Stimulated activated CD8-positive, alpha-beta memory T cell treated with anti-CD3 and anti-CD28 coated beads, Interleukin-4, amount 100 ng/mL, for 48 hours (primary cell): ENCODE results near the gene CD81.
A peak's percentile ranks its signal among the peaks of the same experiment; 100 is the strongest.

Experiments
- DNase-seq: peaks from one replicate; pipeline ENCODE4 v3.0.0-alpha.2; 2020

The CD81 gene

DNA sequence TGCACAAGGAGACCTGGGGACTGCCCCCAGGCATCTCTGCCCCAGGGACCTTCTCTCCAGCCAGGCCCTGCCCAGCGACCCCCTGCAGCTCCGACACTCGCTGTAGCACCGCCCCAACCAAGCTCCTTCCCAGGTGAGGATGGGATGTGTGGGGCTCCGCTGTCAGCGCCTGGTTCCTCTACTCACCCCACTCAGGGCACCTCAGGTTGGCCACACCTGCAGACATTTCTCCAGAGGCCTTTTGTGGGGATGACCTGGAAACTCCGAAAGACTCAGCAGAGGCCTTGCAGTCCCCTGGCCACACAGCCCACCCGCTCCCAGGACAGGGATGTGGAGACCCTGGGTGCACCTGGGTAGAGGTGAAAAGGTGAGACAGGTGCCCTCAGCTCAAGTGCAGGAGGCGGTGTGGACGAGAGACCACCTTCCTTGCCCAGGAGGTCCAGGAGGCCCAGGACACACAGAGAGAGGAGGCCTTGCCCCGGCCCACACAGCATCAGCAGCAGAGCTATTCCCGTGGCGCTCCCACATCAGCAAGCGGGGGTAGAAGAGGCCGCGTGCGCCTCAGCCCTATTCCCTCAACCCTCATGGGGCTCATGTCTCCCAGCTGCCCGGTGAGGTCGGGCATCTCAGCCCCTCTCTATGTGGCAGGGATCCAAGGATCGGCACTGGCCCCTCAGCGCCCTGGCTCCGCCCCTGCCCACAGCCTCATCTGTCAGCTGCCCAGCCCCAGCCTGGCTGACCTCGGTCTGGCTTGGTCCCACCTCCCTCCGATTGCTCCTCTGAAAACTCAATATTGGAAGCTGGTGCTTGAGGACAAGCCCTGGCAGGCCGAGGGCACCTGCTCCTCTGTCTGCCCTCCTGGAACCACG, 46.3 kb downstream of the CD81 start:
- no peak for DNase-seq

DNA sequence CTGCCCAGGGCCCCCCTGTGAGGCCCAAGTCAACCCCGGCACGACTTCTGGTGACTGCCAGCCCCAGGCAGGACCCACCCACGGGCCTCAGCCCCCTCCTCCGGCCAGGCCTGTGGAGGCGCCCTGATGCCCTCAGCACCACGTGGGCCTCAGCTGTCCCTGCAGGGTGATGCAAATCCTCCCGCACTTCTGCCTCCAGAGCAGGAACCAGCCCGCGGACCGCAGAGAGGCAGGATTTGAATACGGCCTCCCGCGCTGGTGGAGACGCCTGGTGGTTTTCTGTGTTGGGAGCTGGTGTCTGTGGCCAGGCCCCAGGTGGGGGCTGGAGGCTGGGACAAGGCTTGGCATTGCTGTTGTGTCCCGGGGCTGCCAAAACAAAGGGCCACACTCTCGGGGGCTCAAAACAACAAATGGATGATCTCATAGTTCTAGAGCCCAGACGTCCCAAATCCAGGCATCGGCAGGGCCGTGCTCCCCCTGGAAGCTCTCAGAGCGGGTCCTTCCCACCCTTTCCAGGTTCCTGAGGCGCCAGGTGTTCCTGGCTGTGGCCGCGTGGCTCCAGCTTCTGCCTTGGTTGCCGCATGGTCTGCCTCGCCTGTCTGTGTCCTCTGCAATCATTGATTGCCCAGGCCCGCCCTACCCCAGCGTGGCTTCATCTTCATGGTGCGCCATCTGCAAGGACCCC, 47.8 kb downstream of the CD81 start:
- no peak for DNase-seq

GRCh38 chr11:2425506-2425905, 48.4 kb downstream of the CD81 start:
- no peak for DNase-seq

GRCh38 chr11:2426221-2426620, 49.1 kb downstream of the CD81 start:
- DNase-seq: no peak

DNA sequence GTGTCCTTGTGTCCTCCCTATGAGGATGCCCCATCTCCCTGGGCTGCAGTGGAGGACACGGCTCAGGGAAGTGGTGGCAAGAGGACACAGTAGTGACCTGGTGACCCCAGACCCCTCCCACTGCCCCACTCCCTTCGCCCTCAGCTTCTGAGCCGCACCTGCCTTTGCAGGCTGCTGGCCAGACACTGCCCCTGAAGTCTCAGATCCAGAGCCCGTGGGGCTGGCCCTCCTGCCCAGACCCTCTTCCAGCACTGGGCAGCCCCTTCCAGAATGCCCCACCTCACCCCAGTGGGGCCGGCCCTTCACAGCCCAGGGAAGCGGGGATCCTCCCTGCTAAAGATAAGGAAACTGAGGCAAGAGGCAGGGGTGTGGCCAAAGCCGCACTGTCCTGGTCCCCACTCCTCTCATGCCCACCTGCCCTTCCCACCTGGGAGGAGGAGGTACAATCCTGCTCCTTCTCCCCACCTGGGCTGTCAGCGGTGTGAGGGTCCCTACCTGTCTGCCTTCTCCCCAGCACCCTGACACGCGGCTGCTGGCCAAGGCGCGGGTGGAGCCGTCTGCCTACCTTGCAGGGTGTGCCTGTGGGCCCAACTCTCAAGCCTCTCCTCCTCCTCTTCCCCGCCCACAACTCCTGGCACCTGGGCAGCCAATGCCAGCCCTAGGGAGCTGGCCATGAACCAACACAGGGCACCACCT, 49.9 kb downstream of the CD81 start:
- no peak for DNase-seq

DNA sequence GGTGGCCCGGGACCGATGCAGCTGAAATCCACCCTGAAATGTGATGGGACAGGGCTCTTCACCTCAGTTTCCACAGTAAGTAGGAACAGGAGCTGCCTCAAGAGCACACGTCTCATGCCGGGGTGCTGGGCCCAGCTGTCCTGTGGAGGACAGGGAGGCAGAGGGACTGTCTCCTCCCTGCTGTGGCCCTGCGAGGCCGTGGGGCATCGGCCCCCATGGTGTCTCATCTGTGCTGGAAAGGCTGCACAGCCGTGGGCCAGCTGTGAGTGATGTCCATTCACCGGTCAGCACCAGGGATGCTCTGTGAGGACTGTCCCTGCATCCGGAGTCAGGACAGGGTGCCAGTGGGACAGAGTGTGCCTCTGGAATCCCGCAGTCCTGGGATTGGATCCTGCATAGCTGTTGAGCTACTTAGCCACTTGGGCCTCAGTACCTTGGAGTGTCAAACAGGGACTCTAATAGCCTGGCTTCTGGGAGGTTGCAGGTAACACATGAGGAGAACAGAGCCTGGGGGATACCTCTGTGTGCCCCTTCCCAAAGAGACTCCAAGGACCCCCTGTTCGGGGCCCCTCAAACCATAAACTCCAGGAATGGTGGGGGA, 50.7 kb downstream of the CD81 start:
- no peak for DNase-seq

- peak; percentile 94 for DNase-seq
Measured at GRCh38 chr11:2428322-2428795, 51.2 kb downstream of the CD81 start.

GRCh38 chr11:2431395-2431794, 54.3 kb downstream of the CD81 start:
- DNase-seq: no peak

- no peak for DNase-seq
Measured at GRCh38 chr11:2432171-2432621, 55.1 kb downstream of the CD81 start.

DNA sequence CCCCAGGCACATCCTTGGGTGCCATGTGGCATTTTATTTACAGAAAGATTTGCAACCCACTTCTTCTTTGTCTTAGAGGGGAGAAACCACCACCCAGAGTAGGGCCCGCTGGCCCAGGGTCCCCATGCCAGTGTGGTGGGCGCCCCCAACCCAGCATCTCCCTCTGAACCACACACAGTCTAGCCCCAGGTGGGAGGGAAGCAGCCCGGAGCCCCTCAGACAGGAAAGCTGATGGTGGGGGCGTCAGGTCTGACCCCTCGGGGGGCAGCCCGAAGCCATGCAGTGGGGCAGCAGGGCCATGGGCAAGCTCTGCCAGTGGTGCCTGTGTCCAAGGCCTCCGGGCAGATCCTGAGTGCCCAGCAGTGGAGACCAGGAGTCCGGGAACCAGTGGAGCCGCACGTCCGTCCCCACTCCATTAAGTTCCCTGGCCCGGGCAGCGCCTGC, 55.5 kb downstream of the CD81 start:
- no peak for DNase-seq

GRCh38 chr11:2433106-2433925, 56.2 kb downstream of the CD81 start:
- DNase-seq: no peak

- DNase-seq: no peak
Measured at GRCh38 chr11:2434008-2434407, 56.9 kb downstream of the CD81 start.

GRCh38 chr11:2434506-2435255, 57.6 kb downstream of the CD81 start:
- no peak for DNase-seq

- DNase-seq: no peak
Measured at GRCh38 chr11:2435288-2436012, 58.3 kb downstream of the CD81 start.

DNA sequence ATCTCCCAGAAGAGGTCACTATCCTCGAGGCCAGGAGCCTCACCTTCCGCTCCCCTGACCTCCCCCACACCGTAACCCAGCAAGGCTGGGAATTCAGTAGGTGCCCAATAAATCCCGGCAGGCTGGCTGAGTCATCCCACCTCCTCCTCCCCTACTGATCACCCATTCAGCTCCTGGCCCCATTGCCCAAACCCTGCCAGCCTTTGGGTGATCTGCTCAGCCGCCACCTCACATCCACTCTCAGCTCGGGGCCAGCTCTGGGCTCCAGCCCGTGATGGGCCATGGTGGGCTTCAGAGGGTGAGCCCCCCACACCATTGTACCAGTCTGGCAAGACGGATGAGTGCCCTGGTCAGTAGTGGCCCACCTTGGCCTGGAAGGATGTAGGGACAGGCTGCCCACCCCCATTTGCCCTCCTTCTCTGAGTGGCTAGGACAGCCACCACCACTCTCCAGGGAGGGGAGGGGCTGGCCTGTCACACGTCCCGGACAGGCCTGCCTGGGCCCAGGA, 59.0 kb downstream of the CD81 start:
- no peak for DNase-seq

DNA sequence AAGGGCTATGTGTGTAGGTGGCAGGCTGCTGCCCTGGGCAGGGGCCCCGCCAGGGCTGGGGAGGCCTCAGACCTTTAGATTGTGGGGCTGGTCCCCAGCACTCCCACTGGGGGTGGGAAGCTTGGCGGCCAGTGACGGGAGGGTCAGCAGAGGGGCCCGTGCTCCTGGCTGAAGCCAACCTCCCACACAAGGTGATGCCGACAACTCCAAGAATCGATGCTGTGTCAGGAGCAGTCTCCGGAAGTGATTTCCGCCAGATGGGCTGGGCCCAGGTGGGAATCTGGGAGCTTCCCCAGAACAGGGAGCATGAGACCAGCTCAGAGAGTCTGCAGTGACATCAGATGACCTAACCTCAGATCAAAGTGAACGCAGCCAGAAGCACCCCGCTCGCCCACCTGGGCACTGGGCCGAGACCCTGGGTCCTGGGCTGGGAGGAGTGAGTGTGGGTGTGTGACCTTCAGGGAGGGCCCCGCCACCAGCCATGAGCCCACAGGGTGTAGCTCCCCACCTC, 59.5 kb downstream of the CD81 start:
- no peak for DNase-seq

DNA sequence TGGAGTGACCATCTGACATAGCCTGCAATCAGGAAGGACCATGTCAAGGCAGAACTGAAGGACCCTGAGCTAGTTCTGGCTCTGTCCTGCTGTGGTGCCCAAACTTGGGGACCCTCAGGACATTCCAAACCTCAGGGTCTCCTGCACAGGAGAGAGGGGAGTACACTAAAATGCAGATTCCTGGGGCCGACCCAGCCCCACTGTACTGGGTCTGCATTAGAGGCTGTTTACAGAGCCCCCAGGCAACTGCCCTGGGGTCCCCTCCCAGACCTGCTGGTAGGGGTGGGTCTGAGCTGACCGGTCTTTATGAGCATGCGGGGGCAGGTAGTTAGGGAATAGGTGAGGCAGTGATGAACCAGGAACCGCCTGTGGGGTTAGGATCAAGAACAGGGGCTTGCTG, 60.4 kb downstream of the CD81 start:
- no peak for DNase-seq

DNA sequence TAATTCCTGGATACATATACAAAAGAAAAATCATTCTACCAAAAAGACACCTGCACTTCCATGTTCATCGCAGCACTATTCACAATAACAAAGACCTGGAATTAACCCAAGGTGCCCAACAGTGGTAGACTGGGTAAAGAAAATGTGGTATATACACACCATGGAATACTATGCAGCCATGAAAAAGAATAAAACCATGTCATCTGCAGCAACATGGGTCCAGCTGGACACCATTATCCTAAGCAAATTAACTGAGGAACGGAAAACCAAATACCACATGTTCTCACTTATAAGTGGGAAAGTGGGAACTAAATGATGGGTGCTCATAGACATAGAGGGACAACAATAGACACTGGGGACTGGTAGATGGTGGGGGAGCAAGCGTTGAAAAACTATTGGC, 62.7 kb downstream of the CD81 start:
- no peak for DNase-seq

GRCh38 chr11:2440646-2441045, 63.5 kb downstream of the CD81 start:
- no peak for DNase-seq

- no peak for DNase-seq
Measured at GRCh38 chr11:2441171-2441570, 64.1 kb downstream of the CD81 start.
